GM21390 (cell line): ENCODE data around the gene HIGD1A.

Experiments
- ATAC-seq: cut with Tn5 transposase; IDR thresholded peaks from one replicate; pipeline ENCODE4 v1.9.1; 2021; ENCODE audit not compliant: unreplicated experiment

The HIGD1A gene

GRCh38 chr3:42804106-42804830 is at the start of gene HIGD1A:
TSS of gene HIGD1A (minus strand) at chr3:42804490. CDS start at chr3:42794253, 10,237 bp downstream.
- ATAC-seq = peak; percentile 99

- ATAC-seq = no peak
Measured at GRCh38 chr3:42853739-42854302, 49.5 kb upstream of the HIGD1A start.

GRCh38 chr3:42853056-42853455 is 48.8 kb upstream of the HIGD1A start:
- no peak for ATAC-seq

GRCh38 chr3:42852441-42852840 is 48.2 kb upstream of the HIGD1A start:
- ATAC-seq = no peak

- ATAC-seq = no peak
Measured at GRCh38 chr3:42851228-42851834, 47.0 kb upstream of the HIGD1A start.

- ATAC-seq = no peak
Measured at GRCh38 chr3:42850263-42850662, 46.0 kb upstream of the HIGD1A start.

GRCh38 chr3:42849017-42849416 is 44.7 kb upstream of the HIGD1A start:
- ATAC-seq = no peak

- no peak for ATAC-seq
Measured at GRCh38 chr3:42847731-42848130, 43.4 kb upstream of the HIGD1A start.

GRCh38 chr3:42846685-42847522 is 42.6 kb upstream of the HIGD1A start:
- ATAC-seq = peak; percentile 64

- no peak for ATAC-seq
Measured at GRCh38 chr3:42844815-42845214, 40.5 kb upstream of the HIGD1A start.

- no peak for ATAC-seq
Measured at GRCh38 chr3:42844412-42844713, 40.1 kb upstream of the HIGD1A start.

- ATAC-seq = no peak
Measured at GRCh38 chr3:42843713-42844411, 39.6 kb upstream of the HIGD1A start.

- no peak for ATAC-seq
Measured at GRCh38 chr3:42841332-42841731, 37.0 kb upstream of the HIGD1A start.

GRCh38 chr3:42839616-42840015 is 35.3 kb upstream of the HIGD1A start:
- peak; percentile 98 for ATAC-seq

GRCh38 chr3:42838571-42838970 is 34.3 kb upstream of the HIGD1A start:
- ATAC-seq = no peak

- ATAC-seq = no peak
Measured at GRCh38 chr3:42836150-42837123, 32.1 kb upstream of the HIGD1A start.

GRCh38 chr3:42831321-42831713 is 27.0 kb upstream of the HIGD1A start:
- no peak for ATAC-seq

- no peak for ATAC-seq
Measured at GRCh38 chr3:42830437-42831320, 26.4 kb upstream of the HIGD1A start.
